Epithelial cell of proximal tubule (primary cell): ENCODE results near the gene CYB561A3. TPM values are rescaled to one million over a fixed set of nuclear protein-coding genes. Genes with fewer than 3 reads are reported as not detected.

ENCODE experiments used
- DNase-seq: peaks from one replicate; pipeline ENCODE4 v3.0.0-alpha.2; 2011; ENCODE audit warnings: low read depth
- H3K4me3 ChIP-seq: 2 replicates; pipeline ENCODE4 v1.5.1; 2011; ENCODE audit warnings: low read depth, mild to moderate bottlenecking, low read length
- total RNA-seq: library from RNA; depleted of rRNA; stranded (reverse); fragments of >200 nt; gene quantifications from 2 replicates; pipeline ENCODE4 v1.2.3, GENCODE V29; 2015
- TF ChIP-seq, protein P1 (sequence below): conservative IDR thresholded peaks from 2 replicates; pipeline ENCODE4 v1.5.1; 2012; ENCODE audit warnings: low read depth, mild to moderate bottlenecking, low read length

CYB561A3 gene
- total RNA-seq, 1 donor from 2014 or later = 22.1 TPM

GRCh38 chr11:61338783-61339489, 22.7 kb downstream of the CYB561A3 start:
- TF ChIP-seq, protein P1, sequence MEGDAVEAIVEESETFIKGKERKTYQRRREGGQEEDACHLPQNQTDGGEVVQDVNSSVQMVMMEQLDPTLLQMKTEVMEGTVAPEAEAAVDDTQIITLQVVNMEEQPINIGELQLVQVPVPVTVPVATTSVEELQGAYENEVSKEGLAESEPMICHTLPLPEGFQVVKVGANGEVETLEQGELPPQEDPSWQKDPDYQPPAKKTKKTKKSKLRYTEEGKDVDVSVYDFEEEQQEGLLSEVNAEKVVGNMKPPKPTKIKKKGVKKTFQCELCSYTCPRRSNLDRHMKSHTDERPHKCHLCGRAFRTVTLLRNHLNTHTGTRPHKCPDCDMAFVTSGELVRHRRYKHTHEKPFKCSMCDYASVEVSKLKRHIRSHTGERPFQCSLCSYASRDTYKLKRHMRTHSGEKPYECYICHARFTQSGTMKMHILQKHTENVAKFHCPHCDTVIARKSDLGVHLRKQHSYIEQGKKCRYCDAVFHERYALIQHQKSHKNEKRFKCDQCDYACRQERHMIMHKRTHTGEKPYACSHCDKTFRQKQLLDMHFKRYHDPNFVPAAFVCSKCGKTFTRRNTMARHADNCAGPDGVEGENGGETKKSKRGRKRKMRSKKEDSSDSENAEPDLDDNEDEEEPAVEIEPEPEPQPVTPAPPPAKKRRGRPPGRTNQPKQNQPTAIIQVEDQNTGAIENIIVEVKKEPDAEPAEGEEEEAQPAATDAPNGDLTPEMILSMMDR = no peak
- DNase-seq = no peak
- no peak overlapping the region for H3K4me3 ChIP-seq

DNA sequence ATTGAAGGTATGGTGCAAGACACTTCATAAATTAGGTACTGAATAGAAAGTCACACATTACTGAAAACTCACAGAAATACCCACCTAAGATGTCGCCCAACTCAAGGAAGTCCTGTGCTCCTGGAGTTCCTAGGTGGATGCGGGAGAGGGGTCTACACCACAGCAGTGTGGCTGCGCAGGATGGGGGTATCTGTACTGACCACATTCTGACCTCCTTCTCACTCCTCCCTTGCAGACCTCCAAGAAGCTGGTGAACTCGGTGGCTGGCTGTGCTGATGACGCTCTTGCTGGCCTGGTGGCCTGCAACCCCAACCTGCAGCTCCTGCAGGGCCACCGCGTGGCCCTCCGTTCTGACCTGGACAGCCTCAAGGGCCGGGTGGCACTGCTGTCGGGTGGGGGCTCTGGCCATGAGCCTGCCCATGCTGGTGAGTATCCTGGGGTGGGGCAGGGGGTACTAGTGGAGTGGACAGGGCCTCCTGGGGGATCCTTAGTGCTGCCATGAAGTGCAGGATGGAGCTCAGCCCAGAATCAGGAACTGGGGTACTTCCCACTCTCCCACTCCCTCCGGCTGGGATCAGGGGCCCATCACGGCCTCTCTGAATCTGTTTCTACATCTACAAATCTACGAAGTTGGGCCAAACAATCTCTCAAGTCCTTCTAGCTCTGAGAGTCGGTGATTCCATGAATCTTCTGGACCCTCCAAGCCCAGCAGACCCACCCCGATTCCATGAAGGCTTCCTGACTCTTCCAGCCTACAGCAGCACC, 23.8 kb downstream of the CYB561A3 start:
- no peak overlapping the region for H3K4me3 ChIP-seq
- TF ChIP-seq, protein P1 = no peak
- DNase-seq = no peak

- no peak overlapping the region for H3K4me3 ChIP-seq
Observed at GRCh38 chr11:61336171-61336935, 25.3 kb downstream of the CYB561A3 start.

DNA sequence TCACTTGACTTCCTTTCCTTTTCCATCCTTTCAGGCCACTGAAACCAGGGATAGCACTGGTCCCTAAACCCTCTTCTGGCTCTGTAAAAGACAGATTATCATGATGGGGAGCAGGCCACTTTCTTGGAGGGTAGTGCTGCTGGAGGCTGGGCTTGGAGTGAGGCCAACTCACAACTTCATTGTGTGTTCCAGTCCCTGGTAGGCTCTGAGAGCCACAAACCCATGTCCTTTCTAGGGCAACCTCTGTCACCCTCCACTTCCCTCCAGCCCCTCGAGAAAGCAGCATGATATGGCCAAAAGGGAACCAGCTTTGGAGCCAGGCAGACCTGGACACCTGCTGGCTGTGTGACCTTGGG, 26.3 kb downstream of the CYB561A3 start:
- TF ChIP-seq, protein P1 = no peak
- DNase-seq = no peak
- no peak overlapping the region for H3K4me3 ChIP-seq

More at GRCh38 chr11:61336171-61336935, 25.3 kb downstream of the CYB561A3 start:
- DNase-seq = no peak
- TF ChIP-seq, protein P1 = peak; percentile 97

GRCh38 chr11:61334434-61335354, 27.0 kb downstream of the CYB561A3 start:
- TF ChIP-seq, protein P1 = no peak
- DNase-seq = no peak

DNA sequence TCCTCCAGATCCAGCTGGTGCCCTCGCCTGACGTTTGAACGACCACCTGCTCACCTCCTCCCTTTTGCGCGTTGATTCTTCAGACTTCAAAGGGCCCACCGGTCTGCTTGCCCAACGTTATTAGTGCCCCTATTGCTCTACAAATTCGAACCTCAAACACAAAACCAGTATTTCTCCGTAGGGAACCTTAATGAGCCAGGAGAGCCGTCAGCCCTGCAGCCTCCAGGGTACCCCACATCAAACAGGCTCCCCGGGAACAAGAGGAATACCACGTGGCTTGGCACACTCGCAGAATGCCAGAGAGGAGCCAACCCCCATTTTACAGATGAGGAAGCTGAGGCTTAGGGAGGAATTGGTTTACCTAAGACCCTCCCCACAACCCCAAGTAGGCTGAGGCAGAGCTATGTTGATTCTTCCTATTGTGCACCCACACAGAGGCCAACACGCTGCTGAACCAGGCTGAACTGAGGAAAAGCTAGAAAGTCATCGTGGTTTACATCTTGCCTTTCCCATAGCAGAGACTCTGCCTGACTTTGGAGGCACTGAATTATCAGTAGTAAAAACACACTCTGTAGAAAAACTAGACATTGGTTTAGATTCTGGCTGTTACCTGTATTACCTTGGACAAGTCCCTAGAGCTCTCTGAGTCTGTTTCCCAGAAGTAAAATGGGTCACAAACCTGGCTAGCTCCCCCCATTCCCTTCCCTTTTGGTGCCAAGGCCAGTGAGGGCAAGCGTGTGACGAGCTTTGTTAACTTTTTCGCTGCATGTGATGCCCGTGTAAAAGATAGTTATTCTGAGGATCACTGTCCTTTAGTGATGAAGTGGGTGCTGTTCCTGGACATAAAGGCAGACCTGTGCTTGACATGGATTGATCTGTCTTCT, 27.9 kb downstream of the CYB561A3 start:
- DNase-seq = no peak
- TF ChIP-seq, protein P1 = no peak
- H3K4me3 ChIP-seq = peak overlapping the region; percentile 96

More at GRCh38 chr11:61334434-61335354, 27.0 kb downstream of the CYB561A3 start:
- no peak overlapping the region for H3K4me3 ChIP-seq
